Effector CD8-positive, alpha-beta T cell (primary cell): ENCODE data around the gene RETREG3.

Source experiments
- DNase-seq: peaks from one replicate; lab custom pipeline; 2025; lab: John Stamatoyannopoulos, UW

Gene RETREG3

DNA sequence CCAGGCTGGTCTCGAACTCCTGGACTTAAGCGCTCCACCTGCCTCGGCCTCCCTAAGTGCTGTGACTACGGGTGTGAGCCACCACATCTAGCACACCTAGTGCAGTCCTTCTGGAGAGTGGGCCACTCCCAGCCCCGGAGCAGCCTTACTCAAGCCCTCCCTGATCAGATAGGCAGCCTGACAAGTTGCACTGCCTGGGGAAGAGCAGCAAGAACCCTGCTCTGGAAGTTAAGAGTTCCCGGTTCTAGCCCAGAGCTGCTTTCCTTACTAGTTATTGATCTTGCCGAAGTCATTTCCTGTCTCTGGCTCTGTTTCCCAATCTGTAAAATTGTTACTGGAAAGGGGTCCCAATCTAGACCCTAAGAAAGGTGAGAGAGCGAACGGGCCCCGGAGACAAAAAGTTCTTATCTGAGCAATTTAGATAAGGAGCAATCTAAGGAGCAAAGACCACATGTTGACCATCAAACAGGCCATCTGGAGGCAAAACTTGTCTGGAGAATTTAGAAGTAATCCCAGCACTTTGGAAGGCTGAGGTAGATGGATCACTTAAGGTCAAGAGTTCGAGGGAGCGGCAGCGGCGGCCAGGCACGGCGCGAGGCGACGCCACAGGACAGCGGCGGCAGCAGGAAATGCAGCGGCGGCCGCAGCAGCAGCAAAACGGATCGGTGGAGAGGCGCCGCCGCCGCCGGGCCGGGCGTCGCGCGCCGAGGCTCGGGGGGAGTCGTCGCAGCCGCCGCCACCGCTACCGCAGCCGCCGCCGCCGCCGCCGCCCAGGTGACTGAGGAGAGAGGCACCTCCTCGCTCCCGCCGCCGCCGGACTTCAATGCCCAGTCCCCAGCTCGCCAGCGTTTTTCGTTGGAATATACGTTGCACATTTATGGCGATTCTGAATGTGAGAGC is 77.5 kb downstream of the RETREG3 start:
- peak; percentile 22 for DNase-seq

DNA sequence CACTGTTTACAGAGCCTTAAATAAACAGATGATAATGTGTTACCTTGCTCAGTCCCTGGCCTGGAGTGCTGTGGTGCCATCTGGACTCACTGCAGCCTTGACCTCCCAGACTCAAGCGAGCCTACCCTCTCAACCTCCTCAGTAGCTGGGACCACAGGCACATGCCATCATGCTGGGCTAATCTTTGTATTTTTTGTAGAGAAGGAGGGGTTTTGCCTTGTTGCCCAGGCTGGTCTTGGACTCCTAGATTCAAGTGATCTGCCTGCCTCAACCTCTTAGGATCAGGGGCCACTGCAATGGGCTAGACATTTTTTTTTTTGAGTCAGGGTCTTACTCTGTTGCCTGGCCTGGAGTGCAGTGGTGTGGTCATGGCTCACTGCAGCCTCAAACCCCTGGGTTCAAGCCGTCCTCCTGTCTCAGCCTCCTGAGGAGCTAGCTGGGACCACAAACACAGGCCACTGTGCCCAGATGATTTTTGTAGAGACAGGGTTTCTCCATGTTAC is 78.2 kb downstream of the RETREG3 start:
- no peak for DNase-seq
